Stimulated activated naive CD4-positive, alpha-beta T cell (primary cell): ENCODE results near the gene PDXP.
"Not testable (repeated sequence)": the region's sequence is repeated elsewhere in the genome, so short reads cannot be mapped to it uniquely, and the experiment has no call there.

ENCODE experiments used
- DNase-seq, 6 experiments: peaks; one replicate each; lab custom pipeline; 2025; lab: John Stamatoyannopoulos, UW

Gene PDXP

GRCh38 chr22:37674951-37675929 is 16.7 kb downstream of the PDXP start, which contains the start of gene LGALS1:
Gene LGALS1 (plus strand): TSS chr22:37675636. CDS start chr22:37675703, 67 bp downstream.
- peak; percentile 25 to 62 (median 34) for DNase-seq

- peak in 2 of 6 experiments; percentile 26 to 32 for DNase-seq
These were observed 17.6 kb downstream of the PDXP start for GRCh38 chr22:37675930-37676735.

- peak; percentile 88 to 95 (median 94) for DNase-seq
These were observed 18.4 kb downstream of the PDXP start for GRCh38 chr22:37676736-37677492.

- DNase-seq = no peak
These were observed 19.0 kb downstream of the PDXP start for GRCh38 chr22:37677493-37677974.

- DNase-seq = no peak
These were observed 19.8 kb downstream of the PDXP start for GRCh38 chr22:37678372-37678771.

- DNase-seq = no peak
These were observed 21.1 kb downstream of the PDXP start for GRCh38 chr22:37679670-37680069.

GRCh38 chr22:37680191-37680851 is 21.8 kb downstream of the PDXP start:
- no peak for DNase-seq

GRCh38 chr22:37681001-37681424 is 22.5 kb downstream of the PDXP start:
- DNase-seq = no peak

- DNase-seq = peak; percentile 27 to 76 (median 60)
These were observed 23.1 kb downstream of the PDXP start for GRCh38 chr22:37681556-37682049.

GRCh38 chr22:37684803-37685615 is 26.5 kb downstream of the PDXP start:
- DNase-seq = no peak

- peak; percentile 51 to 84 (median 64) for DNase-seq
These were observed 27.8 kb downstream of the PDXP start, which contains the start of gene NOL12 for GRCh38 chr22:37686002-37686982. Gene NOL12 (plus strand): TSS chr22:37686343. CDS start chr22:37686393, 50 bp downstream.

- DNase-seq = no peak
These were observed 31.9 kb downstream of the PDXP start for GRCh38 chr22:37690407-37690806.

- no peak for DNase-seq
These were observed 32.5 kb downstream of the PDXP start for GRCh38 chr22:37690901-37691504.

- no peak for DNase-seq
These were observed 34.2 kb downstream of the PDXP start for GRCh38 chr22:37692627-37693285.

GRCh38 chr22:37694131-37694530 is 35.6 kb downstream of the PDXP start:
- not testable (repeated sequence) for DNase-seq

GRCh38 chr22:37696260-37696656 is 37.7 kb downstream of the PDXP start:
- DNase-seq = not testable (repeated sequence)
